Stimulated activated CD4-positive, alpha-beta T cell treated with anti-CD3 and anti-CD28 coated beads, Interleukin-2, amount 100 ng/mL, for 4 hours (primary cell): ENCODE data around the gene TP53I11.

Source experiments
- DNase-seq: peaks from one replicate; pipeline ENCODE4 v3.0.0-alpha.2; 2020; ENCODE audit warnings: low read depth

Gene TP53I11

GRCh38 chr11:44978274-44978960, 27.7 kb upstream of the TP53I11 start:
- DNase-seq = no peak

GRCh38 chr11:44977493-44977984, 26.9 kb upstream of the TP53I11 start:
- no peak for DNase-seq

DNA sequence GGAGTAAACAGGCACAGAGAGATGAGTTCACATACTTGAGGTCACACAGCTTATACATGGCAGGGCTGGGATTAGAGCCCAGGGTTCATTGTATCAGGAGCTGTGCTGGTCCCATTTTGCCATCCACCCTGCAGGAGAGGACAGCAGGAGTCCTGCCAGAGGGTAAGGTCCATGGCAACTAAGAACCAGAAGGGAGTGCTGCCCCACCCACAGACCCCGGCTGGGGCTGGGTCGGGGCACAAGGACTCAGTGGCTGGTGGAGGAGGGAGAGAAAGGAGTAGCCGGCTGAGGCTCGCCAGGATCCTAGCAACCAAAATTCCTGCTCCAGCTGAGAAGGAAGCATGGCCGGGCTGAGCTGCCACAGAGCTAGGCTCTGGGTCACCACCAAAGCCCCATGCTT, 25.9 kb upstream of the TP53I11 start:
- no peak for DNase-seq

DNA sequence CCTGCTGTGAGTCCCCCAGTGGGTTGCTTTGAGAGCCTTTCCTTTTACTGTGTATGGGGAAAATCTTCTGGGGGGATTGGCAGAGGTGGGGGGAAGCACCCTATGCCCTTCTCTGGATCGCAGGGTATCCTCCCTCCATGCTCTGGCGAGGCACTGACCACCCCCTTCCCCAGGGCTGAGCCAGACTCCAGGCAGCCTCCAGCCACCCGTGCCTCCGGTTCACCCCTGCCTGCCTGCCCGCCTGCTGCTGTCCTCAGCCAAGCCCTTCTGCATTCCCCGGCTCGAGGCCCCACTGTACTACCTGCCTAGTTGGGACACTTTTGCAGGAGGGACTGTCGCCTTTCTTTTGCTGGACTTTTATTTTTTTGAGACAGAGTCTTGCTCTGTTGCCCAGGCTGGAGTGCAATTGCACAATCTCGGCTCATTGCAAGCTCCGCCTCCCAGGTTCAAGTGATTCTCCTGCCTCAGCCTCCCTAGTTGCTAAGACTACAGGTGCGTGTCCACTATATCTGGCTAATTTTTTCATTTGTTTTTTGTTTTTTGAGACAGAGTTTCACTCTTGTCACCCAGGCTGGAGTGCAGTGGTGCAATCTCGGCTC, 23.8 kb upstream of the TP53I11 start:
- DNase-seq = no peak

- no peak for DNase-seq
Observed at GRCh38 chr11:44973632-44974401, 23.1 kb upstream of the TP53I11 start.

GRCh38 chr11:44972746-44973435, 22.2 kb upstream of the TP53I11 start:
- DNase-seq = no peak

DNA sequence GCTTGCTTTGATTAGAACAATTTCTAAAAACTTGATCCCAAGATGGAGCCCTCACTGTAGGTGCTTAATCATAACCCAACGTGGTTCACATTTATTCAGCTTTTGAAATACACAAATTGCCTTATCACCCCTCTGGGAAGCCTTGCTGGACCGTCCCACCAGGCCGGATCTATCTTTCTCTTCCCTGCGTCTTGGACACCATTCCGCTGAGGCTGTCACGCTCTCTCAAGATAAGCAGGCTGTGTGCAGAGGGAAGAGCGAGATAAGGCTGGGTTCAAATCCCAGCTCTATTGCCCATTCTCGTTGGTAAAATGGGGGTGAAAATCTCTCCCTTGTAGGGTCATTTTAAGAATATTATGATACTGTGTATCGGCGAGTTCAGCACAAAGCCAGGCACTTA, 20.5 kb upstream of the TP53I11 start:
- no peak for DNase-seq

DNA sequence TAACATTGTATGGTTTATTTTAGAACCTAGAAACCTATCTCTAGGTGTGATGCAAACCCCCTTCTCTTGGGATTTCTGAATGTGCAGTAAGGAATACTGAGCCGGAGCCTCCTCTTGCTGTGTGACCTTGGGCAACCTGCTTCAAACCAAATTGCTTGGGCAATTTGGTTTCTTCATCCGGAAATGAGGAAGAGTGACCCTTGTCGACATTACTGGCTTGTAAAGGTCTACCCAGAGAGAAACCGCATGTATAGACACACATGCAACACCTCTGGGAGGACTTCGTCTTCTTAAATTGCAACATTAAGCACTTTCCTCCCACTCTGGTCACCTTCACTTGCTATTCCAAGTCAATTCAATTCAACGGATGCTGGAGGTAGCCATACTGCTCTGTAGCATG, 19.6 kb upstream of the TP53I11 start:
- DNase-seq = no peak

GRCh38 chr11:44969651-44970252, 19.1 kb upstream of the TP53I11 start:
- no peak for DNase-seq

GRCh38 chr11:44968510-44968909, 17.8 kb upstream of the TP53I11 start:
- DNase-seq = no peak

GRCh38 chr11:44967930-44968496, 17.3 kb upstream of the TP53I11 start:
- DNase-seq = no peak

DNA sequence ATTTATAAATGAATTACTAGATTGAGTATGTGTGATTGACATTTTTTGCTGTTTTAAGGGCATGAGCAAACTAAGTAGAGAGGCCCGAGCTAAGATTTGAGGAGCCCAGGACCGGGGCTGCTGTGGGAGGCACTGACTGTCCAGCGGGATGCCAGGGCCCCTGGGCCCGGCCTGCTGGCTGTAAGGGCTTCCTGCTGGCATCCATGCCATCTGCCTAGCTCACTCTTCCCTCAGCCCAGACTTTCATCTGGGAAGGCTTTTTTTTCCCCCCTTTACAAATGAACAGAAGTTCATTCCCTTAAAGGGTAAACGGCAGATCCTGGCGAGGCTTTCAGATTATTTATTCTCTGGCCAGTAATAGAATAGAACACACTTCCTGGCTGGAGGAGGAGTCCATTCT, 16.0 kb upstream of the TP53I11 start:
- DNase-seq = no peak

- DNase-seq = no peak
Observed at GRCh38 chr11:44964526-44965209, 14.0 kb upstream of the TP53I11 start.

DNA sequence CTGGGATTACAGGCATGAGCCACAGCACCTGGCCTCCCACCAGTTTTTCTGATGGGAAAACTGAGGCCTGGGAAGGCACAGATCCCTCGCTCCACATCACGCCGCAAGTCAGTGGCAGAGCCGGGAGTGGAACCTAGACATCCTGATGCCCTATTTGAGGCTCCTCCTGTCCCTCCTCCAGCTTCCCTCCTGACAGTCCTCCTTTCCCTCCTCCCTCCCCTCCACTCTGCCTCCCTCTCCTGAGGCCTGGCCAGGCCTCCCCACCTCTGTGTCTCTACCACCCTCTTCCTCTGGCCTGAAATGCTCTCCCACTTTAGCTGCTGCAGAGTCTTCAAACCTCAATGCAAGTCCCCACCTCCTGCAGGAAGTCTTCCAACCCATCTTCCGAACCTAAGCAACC, 13.3 kb upstream of the TP53I11 start:
- no peak for DNase-seq

- no peak for DNase-seq
Observed at GRCh38 chr11:44963136-44963535, 12.5 kb upstream of the TP53I11 start.

DNA sequence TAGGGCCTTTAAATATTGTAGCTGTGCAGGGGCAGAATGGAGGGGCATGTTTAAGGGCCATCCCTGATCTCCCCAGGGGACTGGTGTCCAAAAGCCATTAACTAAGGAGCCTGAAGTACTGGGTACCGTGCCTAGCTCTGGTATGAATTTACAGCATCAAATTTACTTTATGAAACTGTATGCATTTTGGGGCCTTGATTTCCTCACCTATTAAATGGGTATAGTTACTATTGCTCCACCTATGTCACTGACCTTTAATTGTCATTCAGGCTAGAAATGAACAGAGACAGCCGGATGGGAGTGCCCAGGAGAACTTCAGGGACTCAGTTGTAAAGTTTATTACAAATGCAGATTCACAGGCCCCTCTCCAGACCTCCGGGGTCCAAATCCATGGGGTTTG, 11.8 kb upstream of the TP53I11 start:
- DNase-seq = no peak

GRCh38 chr11:44960200-44960845, 9.6 kb upstream of the TP53I11 start:
- no peak for DNase-seq

DNA sequence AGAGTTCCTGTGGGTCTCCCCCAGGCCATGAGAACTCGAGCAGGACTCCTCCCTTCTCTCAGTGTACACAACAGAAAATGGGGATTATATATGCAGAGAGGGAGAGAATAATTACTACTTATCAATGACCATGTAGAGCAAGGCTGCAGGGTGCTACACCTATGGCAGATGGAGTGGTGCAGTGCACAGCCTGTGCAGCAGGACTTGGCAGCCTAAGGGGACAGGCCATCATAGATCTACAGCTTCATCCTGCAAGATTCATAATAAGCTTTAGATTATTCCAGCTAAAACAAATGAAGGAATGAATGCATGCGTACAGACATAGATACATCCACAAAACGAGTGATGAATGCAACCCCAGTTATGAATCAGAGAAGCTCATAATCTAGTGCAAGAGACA, 8.4 kb upstream of the TP53I11 start:
- DNase-seq = no peak

DNA sequence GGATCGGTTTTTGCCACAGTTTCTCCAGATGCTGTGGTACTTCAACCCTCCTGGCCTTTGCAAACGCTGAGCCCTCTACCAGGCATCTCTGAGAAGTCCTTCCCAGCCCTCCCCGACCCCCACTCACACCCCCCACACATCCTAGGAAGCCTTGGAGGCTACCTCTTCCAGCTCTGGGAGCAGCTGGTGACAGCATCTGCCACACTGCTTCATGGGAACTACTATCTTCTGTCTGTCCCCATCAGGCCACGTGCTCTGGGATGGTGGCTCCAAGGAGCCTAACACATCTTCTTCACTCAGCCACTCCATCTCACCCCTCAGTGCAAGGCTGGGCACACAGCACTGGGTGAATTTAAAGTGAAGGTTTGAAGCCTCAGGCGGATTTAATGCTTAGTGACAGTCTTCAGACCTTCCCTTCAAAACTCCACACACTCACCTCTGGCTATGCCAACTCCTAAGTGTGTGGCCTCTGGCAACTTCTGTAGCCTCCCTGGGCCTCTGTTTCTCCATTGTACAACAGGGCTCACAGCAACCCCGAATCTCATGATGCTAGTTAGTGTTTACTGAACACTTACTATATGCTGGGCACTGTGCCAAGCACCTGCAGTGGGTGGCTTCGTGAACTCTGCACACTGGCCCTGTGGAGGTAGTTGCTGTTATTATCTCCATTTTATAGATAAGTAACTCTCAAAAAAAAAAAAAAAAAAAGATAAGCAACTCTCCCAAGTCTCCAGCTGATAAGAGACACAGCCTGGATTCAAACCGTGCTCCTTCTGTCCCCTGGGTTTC, 7.3 kb upstream of the TP53I11 start:
- no peak for DNase-seq

- no peak for DNase-seq
Observed at GRCh38 chr11:44957040-44957515, 6.4 kb upstream of the TP53I11 start.
